SU-DHL-6 (cell line): ENCODE results near the gene CCR5.

Experiments
- H2AFZ ChIP-seq: fragments of 200-600 bp; sonication (generic); 2 replicates; pipeline ENCODE4 v1.6.1; 2014; ENCODE audit warnings: low read depth, mild to moderate bottlenecking, moderate library complexity, mixed read lengths, antibody characterized with exemption, low read length; ENCODE audit not compliant: severe bottlenecking
- H3F3A ChIP-seq: fragments of 200-600 bp; shearing (Covaris generic); 2 replicates; pipeline ENCODE4 v1.6.0; 2016; ENCODE audit warnings: antibody characterized with exemption, mild to moderate bottlenecking; ENCODE audit not compliant: insufficient read depth
- H3K27ac ChIP-seq: fragments of 200-600 bp; sonication (generic); 2 replicates; pipeline ENCODE4 v1.5.1; 2016; ENCODE audit warnings: low read depth, mild to moderate bottlenecking, low read length, moderate library complexity, mixed read lengths
- H3K27me3 ChIP-seq: fragments of 200-600 bp; sonication (generic), shearing (Covaris generic); 2 replicates; pipeline ENCODE4 v1.6.0; 2014; ENCODE audit warnings: mild to moderate bottlenecking, low read length
- H3K36me3 ChIP-seq: fragments of 200-600 bp; sonication (generic); 2 replicates; pipeline ENCODE4 v1.6.1; 2014; ENCODE audit warnings: mild to moderate bottlenecking, low read length, mixed read lengths
- H3K4me2 ChIP-seq: fragments of 300-600, 200-600 bp; shearing (Covaris generic), sonication (generic); 2 replicates; pipeline ENCODE4 v1.6.0; 2014; ENCODE audit warnings: low read length, low read depth, mild to moderate bottlenecking; ENCODE audit not compliant: poor library complexity, severe bottlenecking
- H3K4me3 ChIP-seq: fragments of 200-600 bp; sonication (generic); 2 replicates; pipeline ENCODE4 v1.5.1; 2014; ENCODE audit warnings: antibody characterized with exemption, low read length, mild to moderate bottlenecking, mixed read lengths; ENCODE audit not compliant: insufficient read depth, poor library complexity, severe bottlenecking
- H3K79me2 ChIP-seq: fragments of 200-600 bp; sonication (generic); 2 replicates; pipeline ENCODE4 v1.6.1; 2014; ENCODE audit warnings: mild to moderate bottlenecking, low read length, moderate library complexity; ENCODE audit not compliant: insufficient read depth
- H3K9ac ChIP-seq: fragments of 200-600 bp; sonication (generic); 2 replicates; pipeline ENCODE4 v1.7.0; 2014; ENCODE audit warnings: mild to moderate bottlenecking, low read length
- H3K9me2 ChIP-seq: fragments of 200-600 bp; sonication (generic); replicated peaks from 2 replicates; pipeline ENCODE4 v1.6.1; 2014; ENCODE audit warnings: low read length; ENCODE audit not compliant: insufficient read depth
- H3K9me3 ChIP-seq: fragments of 200-600 bp; sonication (generic); 2 replicates; pipeline ENCODE4 v1.6.1; 2014; ENCODE audit warnings: low read length, mixed read lengths; ENCODE audit not compliant: insufficient read depth
- H4K20me1 ChIP-seq: fragments of 200-600 bp; sonication (generic); 2 replicates; pipeline ENCODE4 v1.6.1; 2014; ENCODE audit warnings: low read depth, mild to moderate bottlenecking, antibody characterized with exemption, low read length, moderate library complexity, mixed read lengths
- EZH2phosphoT487 ChIP-seq: fragments of 200-600 bp; sonication (generic), shearing (Covaris generic); conservative IDR thresholded peaks from 2 replicates; pipeline ENCODE4 v1.6.1; 2018; ENCODE audit warnings: mild to moderate bottlenecking, antibody characterized with exemption, low read length, moderate library complexity, mixed read lengths
- TF ChIP-seq, protein P1 (sequence below): fragments of 200-600 bp; sonication (generic); IDR thresholded peaks from one replicate; pipeline ENCODE4 v1.5.1; 2017; ENCODE audit warnings: antibody characterized with exemption, mild to moderate bottlenecking, low read length, moderate library complexity; ENCODE audit not compliant: insufficient read depth, poor library complexity, severe bottlenecking

Gene CCR5

DNA sequence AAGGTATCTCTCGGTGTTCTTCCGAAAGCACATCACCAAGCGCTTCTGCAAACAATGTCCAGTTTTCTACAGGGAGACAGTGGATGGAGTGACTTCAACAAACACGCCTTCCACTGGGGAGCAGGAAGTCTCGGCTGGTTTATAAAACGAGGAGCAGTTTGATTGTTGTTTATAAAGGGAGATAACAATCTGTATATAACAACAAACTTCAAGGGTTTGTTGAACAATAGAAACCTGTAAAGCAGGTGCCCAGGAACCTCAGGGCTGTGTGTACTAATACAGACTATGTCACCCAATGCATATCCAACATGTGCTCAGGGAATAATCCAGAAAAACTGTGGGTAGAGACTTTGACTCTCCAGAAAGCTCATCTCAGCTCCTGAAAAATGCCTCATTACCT lies 12.3 kb upstream of the CCR5 start:
- Histone ChIP-seq H3K9me2 (no peaks in the 10 kb centered on the region), H3K9ac (no peak overlapping the region), H3K36me3 (no peaks in the 10 kb centered on the region), H3K79me2 (no peaks in the 10 kb centered on the region), H3K9me3 (no peaks in the 10 kb centered on the region), H3K4me3 (no peak overlapping the region), H2AFZ (no peak overlapping the region), H3K27ac (no peak overlapping the region), H4K20me1 (no peaks in the 10 kb centered on the region), H3F3A (no peaks in the 10 kb centered on the region), H3K27me3 (no peaks in the 10 kb centered on the region), H3K4me2 (no peak overlapping the region)
- TF ChIP-seq, protein P1, sequence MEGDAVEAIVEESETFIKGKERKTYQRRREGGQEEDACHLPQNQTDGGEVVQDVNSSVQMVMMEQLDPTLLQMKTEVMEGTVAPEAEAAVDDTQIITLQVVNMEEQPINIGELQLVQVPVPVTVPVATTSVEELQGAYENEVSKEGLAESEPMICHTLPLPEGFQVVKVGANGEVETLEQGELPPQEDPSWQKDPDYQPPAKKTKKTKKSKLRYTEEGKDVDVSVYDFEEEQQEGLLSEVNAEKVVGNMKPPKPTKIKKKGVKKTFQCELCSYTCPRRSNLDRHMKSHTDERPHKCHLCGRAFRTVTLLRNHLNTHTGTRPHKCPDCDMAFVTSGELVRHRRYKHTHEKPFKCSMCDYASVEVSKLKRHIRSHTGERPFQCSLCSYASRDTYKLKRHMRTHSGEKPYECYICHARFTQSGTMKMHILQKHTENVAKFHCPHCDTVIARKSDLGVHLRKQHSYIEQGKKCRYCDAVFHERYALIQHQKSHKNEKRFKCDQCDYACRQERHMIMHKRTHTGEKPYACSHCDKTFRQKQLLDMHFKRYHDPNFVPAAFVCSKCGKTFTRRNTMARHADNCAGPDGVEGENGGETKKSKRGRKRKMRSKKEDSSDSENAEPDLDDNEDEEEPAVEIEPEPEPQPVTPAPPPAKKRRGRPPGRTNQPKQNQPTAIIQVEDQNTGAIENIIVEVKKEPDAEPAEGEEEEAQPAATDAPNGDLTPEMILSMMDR: no peak
- TF ChIP-seq EZH2phosphoT487: no peak

DNA sequence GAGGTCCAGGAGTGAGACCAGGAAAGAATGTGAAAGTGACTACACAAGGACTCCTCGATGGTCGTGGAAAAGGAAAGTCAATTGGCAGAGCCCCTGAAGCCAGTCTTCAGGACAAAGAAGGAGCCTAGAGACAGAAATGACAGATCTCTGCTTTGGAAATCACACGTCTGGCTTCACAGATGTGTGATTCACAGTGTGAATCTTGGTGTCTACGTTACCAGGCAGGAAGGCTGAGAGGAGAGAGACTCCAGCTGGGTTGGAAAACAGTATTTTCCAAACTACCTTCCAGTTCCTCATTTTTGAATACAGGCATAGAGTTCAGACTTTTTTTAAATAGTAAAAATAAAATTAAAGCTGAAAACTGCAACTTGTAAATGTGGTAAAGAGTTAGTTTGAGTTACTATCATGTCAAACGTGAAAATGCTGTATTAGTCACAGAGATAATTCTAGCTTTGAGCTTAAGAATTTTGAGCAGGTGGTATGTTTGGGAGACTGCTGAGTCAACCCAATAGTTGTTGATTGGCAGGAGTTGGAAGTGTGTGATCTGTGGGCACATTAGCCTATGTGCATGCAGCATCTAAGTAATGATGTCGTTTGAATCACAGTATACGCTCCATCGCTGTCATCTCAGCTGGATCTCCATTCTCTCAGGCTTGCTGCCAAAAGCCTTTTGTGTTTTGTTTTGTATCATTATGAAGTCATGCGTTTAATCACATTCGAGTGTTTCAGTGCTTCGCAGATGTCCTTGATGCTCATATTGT lies 10.8 kb upstream of the CCR5 start:
- Histone ChIP-seq H3K79me2 (no peaks in the 10 kb centered on the region), H3K36me3 (no peaks in the 10 kb centered on the region), H3K9me3 (no peaks in the 10 kb centered on the region), H3K9ac (no peak overlapping the region), H4K20me1 (no peaks in the 10 kb centered on the region), H3K27me3 (no peaks in the 10 kb centered on the region), H3K4me3 (no peak overlapping the region), H3K9me2 (no peaks in the 10 kb centered on the region), H3K4me2 (no peak overlapping the region), H3F3A (no peaks in the 10 kb centered on the region), H2AFZ (no peak overlapping the region), H3K27ac (no peak overlapping the region)
- TF ChIP-seq, protein P1: no peak
- TF ChIP-seq EZH2phosphoT487: no peak

DNA sequence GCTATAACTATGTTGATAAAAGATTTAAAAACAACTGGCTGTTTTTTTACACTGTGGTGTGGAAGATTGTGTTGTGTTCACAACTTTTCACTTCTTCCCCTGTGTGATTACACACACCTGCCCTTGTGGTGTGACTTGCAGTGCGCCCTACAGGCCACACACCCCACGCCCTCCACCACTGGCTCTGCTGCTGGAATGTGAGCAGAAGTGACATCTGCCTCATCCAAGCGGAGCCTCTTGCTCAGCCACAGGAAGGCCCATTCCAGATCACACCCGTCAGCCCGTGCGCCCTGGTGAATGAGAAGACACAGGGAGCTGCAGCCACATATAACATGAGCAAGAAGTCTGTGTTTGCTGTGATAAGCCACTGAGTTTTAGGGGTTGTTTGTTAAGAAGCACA lies 9.8 kb upstream of the CCR5 start:
- no peaks in the 10 kb centered on the region for H3K27me3 ChIP-seq
- H3K9ac ChIP-seq: no peak overlapping the region
- no peak overlapping the region for H2AFZ ChIP-seq
- no peak overlapping the region for H3K27ac ChIP-seq
- H3K9me3 ChIP-seq: no peaks in the 10 kb centered on the region
- no peaks in the 10 kb centered on the region for H3F3A ChIP-seq
- H3K9me2 ChIP-seq: no peaks in the 10 kb centered on the region
- TF ChIP-seq EZH2phosphoT487: no peak
- TF ChIP-seq, protein P1: no peak
- H3K4me3 ChIP-seq: no peak overlapping the region
- no peaks in the 10 kb centered on the region for H3K79me2 ChIP-seq
- H3K36me3 ChIP-seq: no peaks in the 10 kb centered on the region
- no peak overlapping the region for H3K4me2 ChIP-seq
- H4K20me1 ChIP-seq: no peaks in the 10 kb centered on the region
